Skeletal muscle tissue (tissue), 4 donors: ENCODE measurements around the gene BCAS4. TPM values are rescaled to one million over a fixed set of nuclear protein-coding genes. Genes with fewer than 3 reads are reported as not detected.

Experiments used
- H3K27ac ChIP-seq: one replicate; pipeline ENCODE4 v1.7.0; 2013; ENCODE audit warnings: mild to moderate bottlenecking, low read depth, low read length, inconsistent platforms
- H3K27me3 ChIP-seq, 3 donors: one replicate each; pipeline ENCODE4 v1.7.0; 2013; ENCODE audit warnings: low read length in 3 of 3; ENCODE audit not compliant: control insufficient read depth in 3 of 3, insufficient read depth in 3 of 3
- H3K36me3 ChIP-seq, 3 donors: one replicate each; pipeline ENCODE4 v1.7.0; 2013; ENCODE audit warnings: low read length in 3 of 3; ENCODE audit not compliant: control insufficient read depth in 3 of 3, insufficient read depth in 3 of 3
- H3K4me1 ChIP-seq, 3 donors: one replicate each; pipeline ENCODE4 v1.7.0; 2013; ENCODE audit warnings: low read length in 3 of 3, mild to moderate bottlenecking in 3 of 3; ENCODE audit not compliant: control insufficient read depth in 3 of 3, insufficient read depth in 3 of 3
- H3K4me3 ChIP-seq, 3 donors: one replicate each; pipeline ENCODE4 v1.7.0; 2013; ENCODE audit warnings: low read length in 3 of 3
- H3K9ac ChIP-seq, 3 donors: one replicate each; pipeline ENCODE4 v1.7.0; 2013; ENCODE audit warnings: low read length in 3 of 3, mild to moderate bottlenecking in 3 of 3, moderate library complexity in 2 of 3, low read depth in 1 of 3
- H3K9me3 ChIP-seq, 3 donors: one replicate each; pipeline ENCODE4 v1.7.0; 2013; ENCODE audit warnings: low read length in 3 of 3; ENCODE audit not compliant: control insufficient read depth in 3 of 3
- total RNA-seq: library from RNA; depleted of rRNA; stranded (reverse); fragments of >200 nt; gene quantifications from one replicate; pipeline ENCODE4 v1.2.3, GENCODE V29; 2014
- donor health status: Osteomylitis.

Gene BCAS4
- total RNA-seq, 1 donor from 2014 or later, result 1.0 TPM

DNA sequence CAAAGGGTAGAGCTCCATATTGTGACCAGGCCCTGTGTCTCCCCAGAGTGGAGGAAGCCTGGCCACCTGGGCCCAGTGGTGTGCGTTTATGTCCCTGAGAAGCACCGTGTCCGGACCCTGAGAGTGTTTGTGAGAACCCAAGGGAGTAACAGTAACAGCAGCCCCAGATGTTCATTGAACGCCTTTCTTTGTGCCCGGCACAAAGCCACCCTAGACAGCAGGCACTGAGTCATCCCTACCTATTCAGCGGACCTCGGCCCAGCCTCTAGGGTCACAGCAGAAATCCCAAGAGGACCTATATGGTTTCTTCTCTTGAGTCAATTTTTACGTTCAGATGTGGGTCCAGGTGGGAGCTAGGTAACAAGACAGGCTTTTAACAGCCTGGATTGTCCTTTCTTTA, 24.5 kb downstream of the BCAS4 start:
- H3K27me3 ChIP-seq, result no peaks in the 10 kb centered on the region
- no peak overlapping the region for H3K9ac ChIP-seq
- no peaks in the 10 kb centered on the region for H3K9me3 ChIP-seq
- H3K4me3 ChIP-seq, result no peak overlapping the region
- no peaks in the 10 kb centered on the region for H3K36me3 ChIP-seq
- peaks cover 0 to 4% (median 0%) of the 10 kb centered on the region in 3 donors for H3K4me1 ChIP-seq
- no peak overlapping the region for H3K27ac ChIP-seq

DNA sequence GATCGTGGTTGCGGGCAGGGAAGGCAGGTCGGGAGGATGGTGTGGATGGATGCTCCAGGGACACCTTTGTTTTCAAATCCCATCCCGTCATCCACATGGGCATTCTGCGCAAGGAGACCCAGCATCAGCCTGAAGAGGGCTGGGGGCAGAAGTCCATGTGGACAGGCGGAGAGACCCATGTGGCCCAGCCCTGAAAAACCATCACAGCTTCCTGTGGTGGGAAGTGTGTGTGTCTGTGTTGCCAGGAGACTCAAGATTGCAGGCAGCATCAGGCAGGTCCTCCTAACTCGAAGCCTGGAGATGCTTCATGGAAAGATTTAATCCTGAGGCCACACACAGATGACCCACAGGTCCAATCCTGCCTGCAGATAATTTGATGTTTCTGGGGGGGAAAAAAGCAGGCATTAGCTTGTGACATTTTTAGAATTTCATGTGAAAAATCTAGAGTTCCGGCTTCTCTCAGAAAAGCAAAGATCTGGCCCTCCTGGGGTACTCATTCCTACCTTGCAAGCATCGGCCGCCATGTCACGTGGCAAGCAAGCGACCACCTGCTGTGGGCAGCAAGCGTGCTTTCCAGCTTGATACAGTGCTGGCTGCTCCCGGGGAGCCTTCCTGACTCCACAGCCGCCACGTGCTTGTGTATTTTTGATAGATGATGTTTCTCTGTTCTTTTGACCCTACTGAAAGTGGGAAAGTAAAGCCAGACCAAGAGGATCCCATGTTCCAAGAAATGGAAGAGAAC, 25.8 kb downstream of the BCAS4 start:
- Histone ChIP-seq H3K9me3 (no peaks in the 10 kb centered on the region), H3K4me1 (peaks cover 0 to 4% (median 0%) of the 10 kb centered on the region in 3 donors), H3K27me3 (no peaks in the 10 kb centered on the region), H3K36me3 (no peaks in the 10 kb centered on the region), H3K9ac (no peak overlapping the region), H3K4me3 (no peak overlapping the region), H3K27ac (no peak overlapping the region)

DNA sequence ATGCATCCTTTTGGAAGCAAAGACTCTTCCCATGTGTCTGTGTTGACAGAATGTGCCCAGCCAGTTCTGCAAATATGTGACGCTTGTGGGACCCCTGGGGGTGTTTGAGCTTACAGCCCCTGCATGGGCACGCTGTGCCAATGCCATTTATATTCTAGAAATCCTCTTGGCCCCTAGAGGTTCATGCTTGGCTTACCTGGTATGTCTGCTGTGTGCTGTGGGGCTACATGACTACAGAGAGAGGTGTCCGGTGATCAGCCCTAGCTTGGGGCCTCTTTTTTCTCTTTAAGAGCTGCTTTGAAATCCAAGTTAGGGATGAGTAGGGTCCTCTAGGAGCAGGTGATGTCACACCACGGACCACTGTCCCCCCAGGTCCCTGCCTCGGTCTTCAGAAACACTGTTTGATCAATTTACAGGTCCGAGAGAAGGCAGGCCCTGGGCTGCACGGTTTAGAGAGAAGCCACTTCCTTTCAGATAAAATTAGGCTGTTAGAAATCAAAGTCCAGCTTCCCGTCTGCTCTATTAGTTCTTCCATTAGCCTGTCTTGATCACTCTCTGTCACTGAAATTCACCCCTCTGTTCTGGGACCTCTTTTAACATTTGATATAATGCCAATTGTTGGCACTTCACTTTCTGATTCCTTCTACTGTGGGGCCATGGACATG, 26.5 kb downstream of the BCAS4 start:
- peaks cover 0 to 4% (median 0%) of the 10 kb centered on the region in 3 donors for H3K4me1 ChIP-seq
- no peaks in the 10 kb centered on the region for H3K36me3 ChIP-seq
- no peaks in the 10 kb centered on the region for H3K27me3 ChIP-seq
- H3K9me3 ChIP-seq, result no peaks in the 10 kb centered on the region
- H3K9ac ChIP-seq, result no peak overlapping the region
- no peak overlapping the region for H3K4me3 ChIP-seq
- H3K27ac ChIP-seq, result no peak overlapping the region

DNA sequence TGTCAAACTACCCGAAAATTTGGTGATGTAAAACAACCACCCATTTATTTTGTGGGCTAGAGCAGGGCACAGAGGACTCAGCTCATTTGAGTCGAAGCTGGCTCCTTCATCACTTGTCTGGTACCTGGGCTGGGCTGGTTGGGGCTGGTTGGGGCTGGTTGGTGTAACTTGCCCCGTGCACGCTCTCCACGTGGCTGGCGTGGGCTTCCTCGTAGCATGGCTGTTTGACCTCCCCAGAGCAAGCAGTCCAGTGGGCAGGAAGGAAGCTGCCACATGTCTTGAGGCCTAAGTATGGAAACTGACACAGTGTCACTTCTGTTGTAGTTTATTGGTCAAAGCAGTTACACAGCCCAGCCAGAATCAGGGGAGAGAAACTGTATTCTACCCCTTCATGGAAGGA, 27.1 kb downstream of the BCAS4 start:
- no peak overlapping the region for H3K9ac ChIP-seq
- no peaks in the 10 kb centered on the region for H3K36me3 ChIP-seq
- peaks cover 0 to 4% (median 0%) of the 10 kb centered on the region in 3 donors for H3K4me1 ChIP-seq
- H3K27ac ChIP-seq, result no peak overlapping the region
- H3K9me3 ChIP-seq, result no peaks in the 10 kb centered on the region
- H3K4me3 ChIP-seq, result no peak overlapping the region
- H3K27me3 ChIP-seq, result no peaks in the 10 kb centered on the region

DNA sequence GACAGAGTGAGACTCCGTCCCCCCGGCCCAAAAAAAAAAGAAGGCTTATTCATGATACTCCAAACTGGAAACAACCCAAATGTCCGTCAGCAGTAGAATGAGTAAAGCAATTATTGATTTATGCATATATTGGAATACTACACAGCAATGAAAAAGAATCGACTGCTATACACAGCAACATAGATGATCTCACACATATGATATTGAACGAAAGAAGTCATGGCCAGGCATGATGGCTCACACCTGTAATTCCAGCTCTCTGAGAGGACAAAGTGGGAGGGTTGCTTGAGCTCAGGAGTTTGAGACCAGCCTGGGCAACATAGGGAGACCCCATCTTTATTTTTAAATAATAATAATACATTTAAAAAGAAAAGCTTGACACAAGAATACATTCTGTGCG, 28.5 kb downstream of the BCAS4 start:
- H3K27me3 ChIP-seq, result no peaks in the 10 kb centered on the region
- peaks cover 0 to 4% (median 0%) of the 10 kb centered on the region in 3 donors for H3K4me1 ChIP-seq
- no peaks in the 10 kb centered on the region for H3K9me3 ChIP-seq
- no peak overlapping the region for H3K9ac ChIP-seq
- no peak overlapping the region for H3K27ac ChIP-seq
- H3K36me3 ChIP-seq, result no peaks in the 10 kb centered on the region
- H3K4me3 ChIP-seq, result no peak overlapping the region

DNA sequence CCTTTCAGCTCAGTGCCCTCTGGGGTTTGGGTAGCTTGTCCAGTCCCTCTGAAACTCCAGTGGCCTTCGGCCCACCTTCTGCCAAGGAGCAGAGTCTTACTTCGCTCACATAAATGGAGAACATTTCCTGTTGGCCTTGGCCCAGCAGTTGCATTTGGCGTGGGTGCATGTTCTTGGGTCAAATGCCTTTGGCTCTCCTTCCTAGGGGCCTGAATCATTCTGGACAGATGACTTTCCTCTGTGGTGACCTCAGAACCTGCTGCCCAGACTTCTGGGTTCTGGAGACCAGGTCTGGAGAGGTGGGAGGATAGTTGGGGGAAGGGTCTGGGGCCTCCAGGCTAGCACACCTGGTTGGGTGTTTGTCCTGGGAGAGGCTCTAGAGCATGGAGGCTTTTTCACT, 29.3 kb downstream of the BCAS4 start:
- no peak overlapping the region for H3K4me3 ChIP-seq
- H3K4me1 ChIP-seq, result peaks cover 0 to 4% (median 0%) of the 10 kb centered on the region in 3 donors
- no peak overlapping the region for H3K9ac ChIP-seq
- H3K27me3 ChIP-seq, result no peaks in the 10 kb centered on the region
- no peaks in the 10 kb centered on the region for H3K9me3 ChIP-seq
- no peaks in the 10 kb centered on the region for H3K36me3 ChIP-seq
- H3K27ac ChIP-seq, result no peak overlapping the region

DNA sequence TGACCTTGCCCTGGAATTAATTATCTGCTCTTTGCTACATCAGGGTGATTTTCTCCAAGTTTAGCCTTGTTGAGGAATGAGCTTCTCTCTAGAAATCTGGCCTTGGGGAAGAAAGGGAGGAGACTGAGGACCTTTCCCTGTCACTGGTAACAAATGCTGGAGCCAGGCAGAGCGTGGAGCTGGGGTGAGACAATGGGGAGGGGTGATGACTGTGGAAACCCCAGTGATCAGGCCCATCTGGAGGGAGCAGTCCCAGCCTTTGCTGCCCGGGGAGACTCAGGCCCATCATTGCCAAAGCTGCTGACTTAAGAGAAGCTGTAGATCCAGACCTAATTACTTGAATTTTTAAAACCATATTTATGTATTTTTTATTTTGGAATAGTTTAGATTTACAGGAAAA, 31.3 kb downstream of the BCAS4 start:
- H3K9ac ChIP-seq, result no peak overlapping the region
- no peak overlapping the region for H3K27ac ChIP-seq
- H3K9me3 ChIP-seq, result no peaks in the 10 kb centered on the region
- H3K27me3 ChIP-seq, result no peaks in the 10 kb centered on the region
- H3K4me1 ChIP-seq, result peaks cover 0 to 4% (median 0%) of the 10 kb centered on the region in 3 donors
- H3K36me3 ChIP-seq, result no peaks in the 10 kb centered on the region
- no peak overlapping the region for H3K4me3 ChIP-seq

DNA sequence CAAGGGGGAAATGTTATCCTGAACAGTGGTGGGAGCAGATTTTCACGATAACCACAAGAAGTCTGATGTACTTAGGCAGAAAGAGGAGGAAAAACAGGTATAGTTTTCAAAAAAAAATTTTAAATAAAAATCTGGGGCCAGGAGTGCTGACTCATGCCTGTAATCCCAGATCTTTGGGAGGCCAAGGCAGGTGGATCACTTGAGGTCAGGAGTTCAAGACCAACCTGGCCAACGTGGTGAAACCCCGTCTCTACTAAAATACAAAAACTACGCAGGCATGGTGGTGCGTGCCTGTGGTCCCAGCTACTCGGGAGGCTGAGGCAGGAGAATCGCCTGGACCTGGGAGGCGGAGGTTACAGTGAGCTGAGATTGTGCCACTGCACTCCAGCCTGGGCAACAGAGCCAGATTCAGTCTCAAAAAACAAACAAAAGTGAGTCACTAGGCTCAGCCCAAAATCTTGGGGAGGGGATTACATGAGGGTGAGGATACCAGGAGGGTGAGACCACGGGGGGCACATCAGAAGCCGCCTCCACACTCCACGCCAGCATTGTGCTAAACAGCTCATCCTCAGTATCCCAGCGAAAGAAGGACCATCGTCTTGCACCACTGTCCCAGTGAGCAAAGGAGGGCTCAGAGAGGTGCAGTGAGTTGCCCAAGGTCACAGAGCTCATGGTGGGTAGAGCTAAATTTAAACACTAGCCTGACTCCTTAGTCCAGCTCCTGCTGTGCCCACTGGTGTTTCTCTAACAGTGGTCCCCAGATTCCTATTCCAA, 33.7 kb downstream of the BCAS4 start:
- no peak overlapping the region for H3K27ac ChIP-seq
- H3K9ac ChIP-seq, result no peak overlapping the region
- H3K9me3 ChIP-seq, result no peaks in the 10 kb centered on the region
- H3K36me3 ChIP-seq, result no peaks in the 10 kb centered on the region
- peaks cover 0 to 4% (median 0%) of the 10 kb centered on the region in 3 donors for H3K4me1 ChIP-seq
- no peak overlapping the region for H3K4me3 ChIP-seq
- H3K27me3 ChIP-seq, result no peaks in the 10 kb centered on the region

DNA sequence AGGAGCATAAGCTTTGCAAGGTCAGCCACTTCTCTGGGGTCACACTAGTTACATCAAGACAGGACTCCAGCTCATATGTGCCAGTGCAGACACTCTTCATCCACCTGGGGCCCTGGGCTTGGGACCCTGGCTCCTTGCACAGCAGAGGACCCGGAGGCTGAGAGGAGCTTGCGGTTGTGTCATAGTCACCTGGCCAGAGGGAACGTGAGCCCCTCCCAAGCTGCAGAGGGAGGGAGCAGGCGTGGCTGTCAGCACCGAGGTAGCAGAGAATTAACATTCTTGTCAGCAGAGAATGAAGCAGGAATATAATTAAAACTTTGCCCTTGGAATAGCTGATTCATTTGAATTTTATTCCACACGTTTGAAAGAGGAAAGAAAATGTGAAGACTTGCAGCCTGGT, 36.8 kb downstream of the BCAS4 start:
- Histone ChIP-seq H3K27ac (no peak overlapping the region), H3K9me3 (no peaks in the 10 kb centered on the region), H3K4me1 (no peaks in the 10 kb centered on the region), H3K27me3 (no peaks in the 10 kb centered on the region), H3K9ac (no peak overlapping the region), H3K4me3 (no peak overlapping the region), H3K36me3 (no peaks in the 10 kb centered on the region)

DNA sequence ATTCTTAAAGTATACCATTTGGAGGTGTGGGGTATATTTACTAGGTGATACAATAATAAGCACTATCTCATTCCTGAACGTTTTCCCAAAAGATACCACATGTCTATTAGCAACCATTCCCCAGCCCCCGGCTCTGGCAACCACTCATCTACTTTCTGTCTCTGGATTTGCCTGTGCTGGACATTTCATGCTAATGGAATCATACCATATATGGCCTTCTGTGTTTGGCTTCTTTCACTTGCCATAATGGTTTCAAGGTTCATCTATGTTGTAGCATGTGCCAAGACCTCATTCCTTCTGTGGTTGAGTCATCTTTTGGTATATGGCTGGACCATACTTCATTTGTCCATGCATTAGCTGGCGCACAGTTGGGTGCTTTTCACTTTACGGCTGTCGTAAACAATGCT, 39.7 kb downstream of the BCAS4 start:
- Histone ChIP-seq H3K4me1 (peaks cover 0 to 6% (median 2%) of the 10 kb centered on the region in 3 donors), H3K9ac (no peak overlapping the region), H3K27me3 (no peaks in the 10 kb centered on the region), H3K36me3 (no peaks in the 10 kb centered on the region), H3K27ac (no peak overlapping the region), H3K4me3 (no peak overlapping the region), H3K9me3 (no peaks in the 10 kb centered on the region)
